Astrocyte (in vitro differentiated cells and primary cell): ENCODE results near the gene XPC. TPM values are rescaled to one million over a fixed set of nuclear protein-coding genes. Genes with fewer than 3 reads are reported as not detected.

Source experiments
- DNase-seq: peaks from one replicate; pipeline ENCODE4 v3.0.0-alpha.2; 2010; ENCODE audit warnings: low read depth
- FAIRE-seq: peaks from 2 replicates; lab custom pipeline; 2011; peaks lifted over from hg19 to GRCh38; lab: Jason Lieb, UNC
- H2AFZ ChIP-seq: 2 replicates; pipeline ENCODE4 v1.6.0; 2012; ENCODE audit warnings: low read depth, low read length, inconsistent platforms
- H3K27ac ChIP-seq: 2 replicates; pipeline ENCODE4 v1.5.1; 2011; ENCODE audit warnings: low read depth, low read length, inconsistent platforms
- H3K27me3 ChIP-seq: 2 replicates; pipeline ENCODE4 v1.6.0; 2011; ENCODE audit warnings: low read length, inconsistent platforms; ENCODE audit not compliant: insufficient read depth
- H3K36me3 ChIP-seq: 2 replicates; pipeline ENCODE4 v1.5.1; 2011; ENCODE audit warnings: low read length, inconsistent platforms; ENCODE audit not compliant: insufficient read depth
- H3K4me1 ChIP-seq: 2 replicates; pipeline ENCODE4 v1.5.1; 2011; ENCODE audit warnings: low read length, inconsistent platforms; ENCODE audit not compliant: insufficient read depth
- H3K4me2 ChIP-seq: 2 replicates; pipeline ENCODE4 v1.6.0; 2012; ENCODE audit warnings: low read length, inconsistent platforms
- H3K4me3 ChIP-seq: 2 replicates; pipeline ENCODE4 v1.5.1; 2011; ENCODE audit warnings: low read depth, mild to moderate bottlenecking, low read length, inconsistent platforms; ENCODE audit not compliant: insufficient read depth
- H3K79me2 ChIP-seq: 2 replicates; pipeline ENCODE4 v1.6.0; 2012; ENCODE audit warnings: mild to moderate bottlenecking, low read length, inconsistent platforms; ENCODE audit not compliant: insufficient read depth
- H3K9ac ChIP-seq: 2 replicates; pipeline ENCODE4 v1.6.0; 2012; ENCODE audit warnings: mild to moderate bottlenecking, low read length, inconsistent platforms
- H3K9me3 ChIP-seq: 2 replicates; pipeline ENCODE4 v1.5.1; 2012; ENCODE audit warnings: low read depth, mild to moderate bottlenecking, low read length, inconsistent platforms; ENCODE audit not compliant: insufficient read depth
- H4K20me1 ChIP-seq: 2 replicates; pipeline ENCODE4 v1.6.0; 2012; ENCODE audit warnings: low read length, inconsistent platforms; ENCODE audit not compliant: insufficient read depth
- H3K27ac Mint-ChIP-seq: one replicate; pipeline ENCODE4 v1.8.0; 2021; ENCODE audit warnings: mild to moderate bottlenecking, mixed read lengths; ENCODE audit not compliant: unreplicated experiment
- H3K27me3 Mint-ChIP-seq: one replicate; pipeline ENCODE4 v1.8.0; 2021; ENCODE audit warnings: low read depth, mixed read lengths; ENCODE audit not compliant: unreplicated experiment
- H3K36me3 Mint-ChIP-seq: one replicate; pipeline ENCODE4 v1.8.0; 2021; ENCODE audit warnings: low read depth, mixed read lengths; ENCODE audit not compliant: unreplicated experiment
- H3K4me1 Mint-ChIP-seq: one replicate; pipeline ENCODE4 v1.8.0; 2021; ENCODE audit warnings: low read depth, mixed read lengths; ENCODE audit not compliant: unreplicated experiment
- H3K4me3 Mint-ChIP-seq: one replicate; pipeline ENCODE4 v1.8.0; 2021; ENCODE audit warnings: mild to moderate bottlenecking, moderate library complexity, mixed read lengths; ENCODE audit not compliant: unreplicated experiment
- H3K9me3 Mint-ChIP-seq: one replicate; pipeline ENCODE4 v1.8.0; 2021; ENCODE audit warnings: mild to moderate bottlenecking, mixed read lengths; ENCODE audit not compliant: unreplicated experiment
- CTCF ChIP-seq: IDR thresholded peaks from 2 replicates; pipeline ENCODE4 v1.5.1; 2011; ENCODE audit warnings: low read depth, mild to moderate bottlenecking, inconsistent platforms, low read length, moderate library complexity; ENCODE audit not compliant: insufficient read depth
- EZH2 ChIP-seq: IDR thresholded peaks from 2 replicates; pipeline ENCODE4 v1.6.1; 2012; ENCODE audit warnings: mild to moderate bottlenecking, low read length, inconsistent platforms; ENCODE audit not compliant: insufficient read depth
- total RNA-seq: library from RNA; stranded (reverse); gene quantifications from 2 replicates; pipeline ENCODE4 v1.2.1, GENCODE V29; 2021

Gene XPC
- total RNA-seq, 1 donor from 2014 or later: 33.6 TPM

DNA sequence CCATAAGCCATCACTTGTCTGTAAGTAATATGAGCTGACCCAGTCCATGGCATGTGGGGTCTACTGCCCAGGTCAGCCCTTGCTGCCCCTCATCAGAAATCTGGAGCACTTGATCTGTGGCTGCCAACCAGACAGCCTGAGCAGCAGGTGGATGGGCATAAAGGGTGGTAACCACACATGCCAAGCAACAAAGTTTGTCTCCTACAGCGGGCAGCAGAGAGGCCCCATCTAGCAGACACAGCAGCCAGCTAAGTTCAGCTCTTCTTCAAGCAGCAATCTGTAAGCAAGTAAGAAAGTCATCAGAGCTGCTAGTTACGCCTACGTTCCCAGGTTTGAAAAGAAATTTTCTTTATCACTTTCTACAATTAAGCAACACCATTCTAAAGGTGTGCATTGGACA is 81.7 kb downstream of the XPC start:
- peaks cover 6% of the 10 kb centered on the region for H3K27me3 Mint-ChIP-seq
- H3K4me2 ChIP-seq: no peak overlapping the region

More for the DNA sequence above, 81.7 kb downstream of the XPC start:
- H3K4me1 Mint-ChIP-seq: no peaks in the 10 kb centered on the region
- no peaks in the 10 kb centered on the region for H4K20me1 ChIP-seq
- TF ChIP-seq CTCF (no peak), EZH2 (no peak)
- H3K27ac ChIP-seq: no peak overlapping the region
- peaks cover 9% of the 10 kb centered on the region for H3K9me3 Mint-ChIP-seq
- H2AFZ ChIP-seq: no peak overlapping the region
- H3K79me2 ChIP-seq: no peaks in the 10 kb centered on the region
- no peak overlapping the region for H3K27ac Mint-ChIP-seq
- no peak overlapping the region for H3K4me3 Mint-ChIP-seq
- H3K4me1 ChIP-seq: no peaks in the 10 kb centered on the region
- FAIRE-seq: no peak
- no peaks in the 10 kb centered on the region for H3K36me3 ChIP-seq
- no peaks in the 10 kb centered on the region for H3K27me3 ChIP-seq
- no peak overlapping the region for H3K9ac ChIP-seq
- DNase-seq: no peak
- H3K36me3 Mint-ChIP-seq: no peaks in the 10 kb centered on the region
- no peaks in the 10 kb centered on the region for H3K9me3 ChIP-seq
- no peak overlapping the region for H3K4me3 ChIP-seq

Other genes with a start within 250 kb of the XPC start
- 10.3 TPM in 2 replicates for gene CHCHD4, start 53.7 kb downstream of the XPC start, total RNA-seq
- 76.7 and 79.2 TPM in 2 replicates for gene TMEM43, start 53.5 kb downstream of the XPC start, total RNA-seq
- gene LSM3, start 216 bp upstream of the XPC start, total RNA-seq: 8.4 and 9.5 TPM in 2 replicates
- 18.6 and 24.2 TPM in 2 replicates for gene SLC6A6, start 224.0 kb upstream of the XPC start, total RNA-seq